Mesothelial cell of epicardium (in vitro differentiated cells): ENCODE results near the gene GIPC2. TPM values are rescaled to one million over a fixed set of nuclear protein-coding genes. Genes with fewer than 3 reads are reported as not detected.
"Not testable (repeated sequence)": the region's sequence is repeated elsewhere in the genome, so short reads cannot be mapped to it uniquely, and the experiment has no call there.

Experiments
- DNase-seq, 2 experiments: peaks; one replicate each; pipeline ENCODE4 v3.0.0; 2021; ENCODE audit warnings: low spot score in 2 of 2; ENCODE audit not compliant: unreplicated experiment in 2 of 2
- H3K27ac Mint-ChIP-seq: 2 replicates; pipeline ENCODE4 v1.8.0; 2021; ENCODE audit warnings: mixed read lengths
- H3K27me3 Mint-ChIP-seq: 2 replicates; pipeline ENCODE4 v1.8.0; 2021; ENCODE audit warnings: low read depth, mixed read lengths
- H3K36me3 Mint-ChIP-seq: 2 replicates; pipeline ENCODE4 v1.8.0; 2021; ENCODE audit warnings: mixed read lengths
- H3K4me1 Mint-ChIP-seq: 2 replicates; pipeline ENCODE4 v1.8.0; 2021; ENCODE audit warnings: mixed read lengths
- H3K4me3 Mint-ChIP-seq: 2 replicates; pipeline ENCODE4 v1.8.0; 2021; ENCODE audit warnings: mild to moderate bottlenecking, moderate library complexity, mixed read lengths
- H3K9me3 Mint-ChIP-seq: 2 replicates; pipeline ENCODE4 v1.8.0; 2021; ENCODE audit warnings: mixed read lengths
- CTCF ChIP-seq: fragments of 200-600 bp; sonication (generic); IDR thresholded peaks from one replicate; pipeline ENCODE4 v1.5.0; 2021; ENCODE audit warnings: antibody characterized with exemption; ENCODE audit not compliant: unreplicated experiment
- total RNA-seq: library from RNA; stranded (reverse); gene quantifications from 3 replicates; pipeline ENCODE4 v1.2.1, GENCODE V29; 2021

The GIPC2 gene, protein sequence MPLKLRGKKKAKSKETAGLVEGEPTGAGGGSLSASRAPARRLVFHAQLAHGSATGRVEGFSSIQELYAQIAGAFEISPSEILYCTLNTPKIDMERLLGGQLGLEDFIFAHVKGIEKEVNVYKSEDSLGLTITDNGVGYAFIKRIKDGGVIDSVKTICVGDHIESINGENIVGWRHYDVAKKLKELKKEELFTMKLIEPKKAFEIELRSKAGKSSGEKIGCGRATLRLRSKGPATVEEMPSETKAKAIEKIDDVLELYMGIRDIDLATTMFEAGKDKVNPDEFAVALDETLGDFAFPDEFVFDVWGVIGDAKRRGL
- total RNA-seq: 0.18 to 0.23 TPM (median 0.20 TPM) in 3 replicates

GRCh38 chr1:78045926-78046778 is at the start of gene GIPC2:
GIPC2 (plus strand) TSS chr1:78045966; CDS start chr1:78046095, 129 bp downstream.
- H3K9me3 Mint-ChIP-seq: no peaks in the 10 kb centered on the region
- H3K36me3 Mint-ChIP-seq: no peaks in the 10 kb centered on the region
- peak in 1 of 2 experiments; percentile 57 for DNase-seq
- H3K27ac Mint-ChIP-seq: no peak within 1 kb of the TSS
- H3K4me1 Mint-ChIP-seq: peaks cover 20% of the 10 kb centered on the region
- H3K4me3 Mint-ChIP-seq: peak within 1 kb of the TSS; percentile 74
- TF ChIP-seq CTCF: no peak
- H3K27me3 Mint-ChIP-seq: peaks cover 58% of the 10 kb centered on the region

DNA sequence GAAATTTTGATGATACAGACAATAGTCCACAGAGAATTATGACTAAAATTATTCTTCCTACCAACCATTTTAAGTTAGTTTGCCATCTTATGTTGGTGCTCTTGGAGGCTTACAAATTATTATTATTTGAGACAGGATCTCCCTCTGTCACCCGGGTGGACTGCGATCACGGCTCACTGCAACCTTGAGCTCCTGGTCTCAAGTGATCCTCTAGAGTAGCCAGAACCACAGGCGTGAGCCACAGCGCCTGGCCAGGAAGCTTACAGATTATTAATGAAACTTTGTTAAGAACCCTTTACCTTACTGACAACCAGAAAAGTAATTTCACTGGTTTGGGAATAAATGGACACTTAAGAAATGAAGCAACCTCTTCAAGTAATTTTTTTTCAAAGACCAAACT is 49.0 kb upstream of the GIPC2 start:
- Mint-ChIP-seq H3K4me3 (no peak overlapping the region), H3K27me3 (no peaks in the 10 kb centered on the region), H3K9me3 (no peaks in the 10 kb centered on the region), H3K36me3 (peaks cover 7% of the 10 kb centered on the region), H3K4me1 (no peaks in the 10 kb centered on the region), H3K27ac (no peak overlapping the region)
- no peak for TF ChIP-seq CTCF
- no peak for DNase-seq

DNA sequence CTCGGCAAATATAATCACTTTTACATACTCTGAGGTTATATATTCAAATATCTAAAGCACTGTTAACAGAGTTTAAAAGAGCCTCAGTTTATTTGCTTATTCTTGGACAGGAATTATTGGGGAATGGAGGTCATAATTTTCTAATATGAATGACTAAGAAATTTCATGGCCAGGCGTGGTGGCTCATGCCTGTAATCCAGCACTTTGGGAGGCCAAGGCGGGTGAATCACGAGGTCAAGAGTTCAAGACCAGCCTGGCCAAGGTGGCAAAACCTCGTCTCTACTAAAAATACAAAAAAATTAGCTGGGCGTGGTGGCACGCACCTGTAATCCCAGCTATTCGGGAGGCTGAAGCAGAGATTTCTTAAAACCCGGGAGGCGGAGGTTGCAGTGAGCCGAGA is 45.2 kb upstream of the GIPC2 start:
- not testable (repeated sequence) for H3K9me3 Mint-ChIP-seq, H3K27ac Mint-ChIP-seq, H3K27me3 Mint-ChIP-seq, H3K4me3 Mint-ChIP-seq, H3K36me3 Mint-ChIP-seq, DNase-seq
- peaks cover 14% of the 10 kb centered on the region for H3K4me1 Mint-ChIP-seq

- H3K4me1 Mint-ChIP-seq: peaks cover 25% of the 10 kb centered on the region
- no peaks in the 10 kb centered on the region for H3K36me3 Mint-ChIP-seq
- no peaks in the 10 kb centered on the region for H3K9me3 Mint-ChIP-seq
- no peak for DNase-seq
- TF ChIP-seq CTCF: no peak
- peak overlapping the region; percentile 10 for H3K4me3 Mint-ChIP-seq
- peak overlapping the region; percentile 84 for H3K27ac Mint-ChIP-seq
- H3K27me3 Mint-ChIP-seq: no peaks in the 10 kb centered on the region
These were observed 42.6 kb upstream of the GIPC2 start for GRCh38 chr1:78003070-78003746.

- Mint-ChIP-seq H3K4me3 (peak overlapping the region; percentile 82), H3K36me3 (no peaks in the 10 kb centered on the region), H3K4me1 (peaks cover 29% of the 10 kb centered on the region), H3K27ac (peak overlapping the region; percentile 99), H3K9me3 (no peaks in the 10 kb centered on the region), H3K27me3 (no peaks in the 10 kb centered on the region)
- DNase-seq: peak in 1 of 2 experiments; percentile 52
- TF ChIP-seq CTCF: no peak
These were observed 41.7 kb upstream of the GIPC2 start for GRCh38 chr1:78003882-78004718.
